GM19455 (cell line): ENCODE data around the gene IDUA.
"Not testable (repeated sequence)": the region's sequence is repeated elsewhere in the genome, so short reads cannot be mapped to it uniquely, and the experiment has no call there.

Source experiments
- ATAC-seq: cut with Tn5 transposase; IDR thresholded peaks from one replicate; pipeline ENCODE4 v1.9.1; 2021; ENCODE audit not compliant: unreplicated experiment

The IDUA gene

GRCh38 chr4:966266-967112, 20.4 kb upstream of the IDUA start:
- ATAC-seq: no peak

- no peak for ATAC-seq
Measured at GRCh38 chr4:967113-968104, 19.4 kb upstream of the IDUA start.

GRCh38 chr4:968221-968620, 18.6 kb upstream of the IDUA start:
- ATAC-seq: no peak

- no peak for ATAC-seq
Measured at GRCh38 chr4:968621-969394, 18.0 kb upstream of the IDUA start.

- no peak for ATAC-seq
Measured at GRCh38 chr4:970046-970745, 16.6 kb upstream of the IDUA start.

GRCh38 chr4:970854-971520, 15.9 kb upstream of the IDUA start:
- no peak for ATAC-seq

GRCh38 chr4:971666-972500, 15.0 kb upstream of the IDUA start:
- no peak for ATAC-seq

GRCh38 chr4:972651-973424, 14.0 kb upstream of the IDUA start:
- peak; percentile 44 for ATAC-seq

- ATAC-seq: peak; percentile 62
Measured at GRCh38 chr4:973431-974397, 13.1 kb upstream of the IDUA start, which contains the start of gene DGKQ. Gene DGKQ, minus strand, starts transcription at chr4:973569. Its CDS starts 87 bp downstream, at chr4:973482.

- no peak for ATAC-seq
Measured at GRCh38 chr4:974668-975067, 12.2 kb upstream of the IDUA start.

GRCh38 chr4:976016-976415, 10.8 kb upstream of the IDUA start:
- ATAC-seq: not testable (repeated sequence)

GRCh38 chr4:978957-979701, 7.7 kb upstream of the IDUA start:
- ATAC-seq: no peak

GRCh38 chr4:982291-982690, 4.6 kb upstream of the IDUA start:
- ATAC-seq: no peak

GRCh38 chr4:982814-983213, 4.0 kb upstream of the IDUA start:
- ATAC-seq: no peak

GRCh38 chr4:984336-985054, 2.3 kb upstream of the IDUA start:
- no peak for ATAC-seq
